Parathyroid adenoma (tissue), 2 donors: ENCODE measurements around the gene VCL.
A peak's percentile ranks its signal among the peaks of the same experiment; 100 is the strongest.

Experiments
- H2AFZ ChIP-seq: fragments of 300-600 bp; sonication (generic); one replicate; pipeline ENCODE4 v1.7.0; 2017; ENCODE audit warnings: antibody characterized with exemption, mild to moderate bottlenecking
- H3K27ac ChIP-seq: fragments of 300-600 bp; sonication (generic); one replicate; pipeline ENCODE4 v1.7.0; 2017
- H3K27me3 ChIP-seq: fragments of 300-600 bp; sonication (generic); one replicate; pipeline ENCODE4 v1.7.0; 2017; ENCODE audit warnings: low read length; ENCODE audit not compliant: control insufficient read depth, insufficient read depth
- H3K36me3 ChIP-seq: fragments of 300-600 bp; sonication (generic); one replicate; pipeline ENCODE4 v1.7.0; 2017; ENCODE audit warnings: low read length; ENCODE audit not compliant: control insufficient read depth, insufficient read depth
- H3K4me1 ChIP-seq: fragments of 300-600 bp; sonication (generic); one replicate; pipeline ENCODE4 v1.7.0; 2017; ENCODE audit warnings: control low read depth
- H3K4me2 ChIP-seq: fragments of 300-600 bp; sonication (generic); one replicate; pipeline ENCODE4 v1.7.0; 2017; ENCODE audit warnings: low read length
- H3K4me3 ChIP-seq: fragments of 300-600 bp; sonication (generic); one replicate; pipeline ENCODE4 v1.7.0; 2017; ENCODE audit warnings: low read depth, low read length
- H3K79me2 ChIP-seq: fragments of 300-600 bp; sonication (generic); one replicate; pipeline ENCODE4 v1.7.0; 2017; ENCODE audit warnings: control low read depth
- H3K9ac ChIP-seq: fragments of 300-600 bp; sonication (generic); one replicate; pipeline ENCODE4 v1.7.0; 2017; ENCODE audit warnings: mild to moderate bottlenecking
- H3K9me3 ChIP-seq: fragments of 300-600 bp; sonication (generic); one replicate; pipeline ENCODE4 v1.7.0; 2017; ENCODE audit warnings: low read length; ENCODE audit not compliant: control insufficient read depth
- TF ChIP-seq, protein P1 (sequence below): fragments of 300-600 bp; sonication (generic); IDR thresholded peaks from one replicate; pipeline ENCODE4 v1.7.0; 2017; ENCODE audit warnings: antibody characterized with exemption, mild to moderate bottlenecking
- donor health status: primary hyperparathyroidism.

The VCL gene

DNA sequence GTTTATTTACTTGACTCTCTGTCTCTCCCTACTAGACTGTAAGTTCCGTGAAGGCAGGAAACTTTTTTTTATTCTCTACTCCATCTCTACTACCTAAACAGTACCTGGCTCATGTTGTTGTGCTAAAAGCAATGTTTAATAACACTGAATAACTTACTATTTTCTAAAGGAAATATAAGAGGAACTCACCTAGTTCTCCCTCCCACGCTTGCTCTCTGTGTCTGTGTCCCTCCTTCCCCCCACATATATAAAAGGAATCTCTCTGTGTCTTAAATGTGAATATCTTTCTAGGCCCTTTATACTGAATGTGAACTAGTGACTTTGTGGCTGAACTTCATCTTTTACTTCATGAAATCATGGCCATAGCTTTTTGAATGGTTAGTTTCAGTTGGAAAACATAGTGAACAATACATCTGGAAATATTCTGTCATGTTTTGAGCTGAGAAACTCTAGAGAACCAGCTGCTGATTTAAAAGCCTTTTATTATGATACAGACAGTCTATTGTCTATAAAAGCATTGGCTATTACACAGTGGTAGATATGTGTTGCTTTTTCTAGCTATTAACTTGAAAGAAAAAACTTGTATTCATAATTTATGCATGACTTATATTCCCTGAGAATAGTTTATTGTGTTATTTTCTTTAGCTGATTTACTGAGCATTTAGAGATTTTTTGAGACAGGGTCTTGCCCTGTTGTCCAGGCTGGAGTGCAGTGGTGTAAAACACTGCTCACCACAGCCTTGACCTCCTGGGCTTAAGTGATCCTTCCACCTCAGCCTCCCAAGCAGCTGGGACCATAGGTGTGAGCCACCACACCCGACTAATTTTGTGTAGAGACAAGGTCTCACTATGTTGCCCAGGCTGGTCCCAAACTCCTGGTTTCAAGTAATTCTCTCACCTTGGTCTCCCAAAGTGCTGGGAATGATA is 42.5 kb downstream of the VCL start:
- no peak overlapping the region for H3K4me2 ChIP-seq
- no peaks in the 10 kb centered on the region for H3K27me3 ChIP-seq
- H3K9me3 ChIP-seq: no peaks in the 10 kb centered on the region
- no peak overlapping the region for H3K27ac ChIP-seq
- H3K4me1 ChIP-seq: no peaks in the 10 kb centered on the region
- H3K4me3 ChIP-seq: no peak overlapping the region
- TF ChIP-seq, protein P1, sequence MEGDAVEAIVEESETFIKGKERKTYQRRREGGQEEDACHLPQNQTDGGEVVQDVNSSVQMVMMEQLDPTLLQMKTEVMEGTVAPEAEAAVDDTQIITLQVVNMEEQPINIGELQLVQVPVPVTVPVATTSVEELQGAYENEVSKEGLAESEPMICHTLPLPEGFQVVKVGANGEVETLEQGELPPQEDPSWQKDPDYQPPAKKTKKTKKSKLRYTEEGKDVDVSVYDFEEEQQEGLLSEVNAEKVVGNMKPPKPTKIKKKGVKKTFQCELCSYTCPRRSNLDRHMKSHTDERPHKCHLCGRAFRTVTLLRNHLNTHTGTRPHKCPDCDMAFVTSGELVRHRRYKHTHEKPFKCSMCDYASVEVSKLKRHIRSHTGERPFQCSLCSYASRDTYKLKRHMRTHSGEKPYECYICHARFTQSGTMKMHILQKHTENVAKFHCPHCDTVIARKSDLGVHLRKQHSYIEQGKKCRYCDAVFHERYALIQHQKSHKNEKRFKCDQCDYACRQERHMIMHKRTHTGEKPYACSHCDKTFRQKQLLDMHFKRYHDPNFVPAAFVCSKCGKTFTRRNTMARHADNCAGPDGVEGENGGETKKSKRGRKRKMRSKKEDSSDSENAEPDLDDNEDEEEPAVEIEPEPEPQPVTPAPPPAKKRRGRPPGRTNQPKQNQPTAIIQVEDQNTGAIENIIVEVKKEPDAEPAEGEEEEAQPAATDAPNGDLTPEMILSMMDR: no peak
- H2AFZ ChIP-seq: no peak overlapping the region
- H3K36me3 ChIP-seq: no peaks in the 10 kb centered on the region
- peaks cover 2% of the 10 kb centered on the region for H3K79me2 ChIP-seq
- H3K9ac ChIP-seq: no peak overlapping the region

DNA sequence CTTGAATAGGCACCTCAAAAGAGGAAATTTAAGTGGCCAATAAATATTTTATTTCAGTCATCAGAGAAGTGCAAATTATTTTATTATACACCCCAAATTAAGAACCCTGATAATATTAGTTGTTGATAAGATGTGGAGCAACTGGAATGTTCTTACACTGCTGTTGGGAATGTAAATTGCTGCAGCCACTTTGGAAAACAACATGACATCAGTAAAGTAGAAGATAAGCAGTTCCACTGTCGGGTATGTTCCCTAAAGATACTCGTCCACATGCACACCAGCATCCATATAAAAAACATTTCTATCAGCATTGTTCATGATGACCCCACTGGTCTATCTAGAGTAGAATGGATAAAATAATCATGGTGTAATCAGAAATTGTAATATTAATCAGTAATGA is 46.5 kb downstream of the VCL start:
- no peak overlapping the region for H3K27ac ChIP-seq
- no peak overlapping the region for H3K9ac ChIP-seq
- H3K27me3 ChIP-seq: no peaks in the 10 kb centered on the region
- peaks cover 11% of the 10 kb centered on the region for H3K4me1 ChIP-seq
- TF ChIP-seq, protein P1: no peak
- no peak overlapping the region for H2AFZ ChIP-seq
- no peak overlapping the region for H3K4me2 ChIP-seq
- peaks cover 2% of the 10 kb centered on the region for H3K79me2 ChIP-seq
- H3K36me3 ChIP-seq: no peaks in the 10 kb centered on the region
- H3K4me3 ChIP-seq: no peak overlapping the region
- no peaks in the 10 kb centered on the region for H3K9me3 ChIP-seq

DNA sequence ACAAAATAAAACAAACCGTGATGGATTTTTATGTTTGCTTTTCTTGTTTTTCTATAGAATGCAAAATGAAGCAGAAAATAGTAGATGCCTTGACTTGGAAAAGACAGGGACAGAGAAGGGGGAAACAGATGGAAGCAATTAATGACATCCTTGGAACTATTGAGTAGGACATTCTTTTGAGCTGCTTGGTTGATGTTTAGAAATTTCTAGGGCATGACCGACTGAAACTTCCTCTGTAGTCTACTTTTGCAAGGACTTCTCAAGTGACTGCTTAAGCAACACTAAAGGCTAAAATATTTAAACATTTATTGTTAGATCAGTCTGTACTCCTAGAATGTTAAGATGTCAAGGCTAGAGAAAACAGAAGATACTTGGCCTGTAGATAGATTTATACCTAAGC is 49.4 kb downstream of the VCL start:
- TF ChIP-seq, protein P1: no peak
- Histone ChIP-seq H2AFZ (no peak overlapping the region), H3K9ac (no peak overlapping the region), H3K9me3 (no peaks in the 10 kb centered on the region), H3K27me3 (no peaks in the 10 kb centered on the region), H3K4me1 (peaks cover 11% of the 10 kb centered on the region), H3K79me2 (peaks cover 6% of the 10 kb centered on the region), H3K4me3 (no peak overlapping the region), H3K36me3 (no peaks in the 10 kb centered on the region), H3K27ac (no peak overlapping the region), H3K4me2 (peak overlapping the region; percentile 33)

DNA sequence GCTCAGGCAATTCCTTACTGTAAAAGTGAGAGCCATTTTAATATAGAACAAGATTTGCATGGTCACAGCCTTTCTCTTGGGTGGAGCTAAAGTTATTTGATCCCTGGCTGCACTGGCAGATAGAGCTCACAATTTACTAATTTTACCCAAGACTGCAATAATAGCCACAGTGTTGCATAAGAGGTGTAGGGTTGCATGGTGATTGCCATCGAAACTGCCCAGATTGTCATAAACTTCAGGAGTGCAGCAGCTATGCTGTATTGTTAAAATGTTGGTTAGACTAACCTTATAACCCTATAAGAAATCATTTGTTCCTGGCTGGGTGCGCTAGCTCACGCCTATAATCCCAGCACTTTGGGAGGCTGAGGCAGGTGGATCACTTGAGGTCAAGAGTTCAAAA is 50.0 kb downstream of the VCL start:
- Histone ChIP-seq H3K9ac (no peak overlapping the region), H3K9me3 (no peaks in the 10 kb centered on the region), H3K4me2 (peak overlapping the region; percentile 33), H3K4me1 (peaks cover 11% of the 10 kb centered on the region), H3K79me2 (peaks cover 6% of the 10 kb centered on the region), H3K4me3 (no peak overlapping the region), H3K27ac (no peak overlapping the region), H2AFZ (no peak overlapping the region), H3K36me3 (no peaks in the 10 kb centered on the region), H3K27me3 (no peaks in the 10 kb centered on the region)
- TF ChIP-seq, protein P1: no peak

DNA sequence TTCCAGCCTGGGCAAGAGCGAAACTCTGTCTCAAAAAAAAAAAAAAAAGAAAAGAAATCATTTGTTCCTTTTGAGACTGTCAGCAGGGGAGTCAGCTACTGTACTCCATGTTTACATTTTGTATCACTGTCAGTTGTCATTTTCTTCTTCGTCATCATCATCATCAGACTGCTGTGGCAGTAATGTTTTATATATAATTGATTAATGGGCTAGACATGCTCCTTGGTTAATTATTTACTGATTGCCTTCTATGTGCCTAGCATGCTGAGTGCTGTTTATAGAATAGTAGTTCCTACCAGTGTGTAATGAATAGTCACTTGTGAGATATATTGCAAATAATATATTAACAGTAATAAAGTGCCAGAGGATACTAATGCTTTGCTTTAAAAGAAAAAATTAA is 50.5 kb downstream of the VCL start:
- H3K79me2 ChIP-seq: peaks cover 6% of the 10 kb centered on the region
- no peak overlapping the region for H3K9ac ChIP-seq
- no peaks in the 10 kb centered on the region for H3K9me3 ChIP-seq
- H3K27ac ChIP-seq: no peak overlapping the region
- TF ChIP-seq, protein P1: no peak
- H3K4me3 ChIP-seq: no peak overlapping the region
- no peak overlapping the region for H2AFZ ChIP-seq
- H3K4me2 ChIP-seq: no peak overlapping the region
- peaks cover 11% of the 10 kb centered on the region for H3K4me1 ChIP-seq
- no peaks in the 10 kb centered on the region for H3K27me3 ChIP-seq
- no peaks in the 10 kb centered on the region for H3K36me3 ChIP-seq
